HG02588 (cell line): ENCODE data around the gene CDH12.
"Not testable (repeated sequence)": the region's sequence is repeated elsewhere in the genome, so short reads cannot be mapped to it uniquely, and the experiment has no call there.

ENCODE experiments used
- ATAC-seq: cut with Tn5 transposase; IDR thresholded peaks from one replicate; pipeline ENCODE4 v1.9.1; 2021; ENCODE audit warnings: mild to moderate bottlenecking, moderate library complexity; ENCODE audit not compliant: unreplicated experiment

Gene CDH12

GRCh38 chr5:22852807-22853660 lies at the start of gene CDH12:
CDH12 (minus strand) TSS chr5:22853344.
- no peak for ATAC-seq

- no peak for ATAC-seq
These were observed 48.7 kb upstream of the CDH12 start for GRCh38 chr5:22901885-22902284.

DNA sequence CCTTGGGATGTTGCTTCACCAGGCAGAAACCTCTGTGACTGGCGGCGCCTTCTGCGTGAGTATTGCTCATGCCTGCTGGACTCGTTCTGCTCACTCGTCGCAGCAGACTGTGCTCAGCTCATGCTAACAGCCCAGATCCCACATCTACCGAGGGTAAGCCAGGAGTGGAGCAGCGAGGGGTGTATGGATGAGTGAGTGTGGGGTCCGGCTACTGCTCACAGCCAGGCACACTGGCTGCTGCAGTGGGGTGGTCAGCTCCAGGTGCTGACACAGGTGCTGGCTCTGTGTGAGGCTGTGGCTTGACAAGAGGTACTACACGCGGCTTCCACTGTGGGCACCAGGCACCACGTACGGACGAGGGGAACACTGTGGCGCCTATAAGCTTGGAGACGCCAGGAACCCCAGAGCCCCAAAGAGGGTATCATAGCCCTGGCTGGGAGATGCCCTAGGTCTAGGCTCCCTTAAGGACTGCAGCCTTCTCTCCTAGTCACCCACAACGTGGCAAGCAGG lies 47.7 kb upstream of the CDH12 start:
- no peak for ATAC-seq

GRCh38 chr5:22899341-22899740 lies 46.2 kb upstream of the CDH12 start:
- ATAC-seq, result no peak

- ATAC-seq, result no peak
These were observed 43.0 kb upstream of the CDH12 start for GRCh38 chr5:22896152-22896551.

DNA sequence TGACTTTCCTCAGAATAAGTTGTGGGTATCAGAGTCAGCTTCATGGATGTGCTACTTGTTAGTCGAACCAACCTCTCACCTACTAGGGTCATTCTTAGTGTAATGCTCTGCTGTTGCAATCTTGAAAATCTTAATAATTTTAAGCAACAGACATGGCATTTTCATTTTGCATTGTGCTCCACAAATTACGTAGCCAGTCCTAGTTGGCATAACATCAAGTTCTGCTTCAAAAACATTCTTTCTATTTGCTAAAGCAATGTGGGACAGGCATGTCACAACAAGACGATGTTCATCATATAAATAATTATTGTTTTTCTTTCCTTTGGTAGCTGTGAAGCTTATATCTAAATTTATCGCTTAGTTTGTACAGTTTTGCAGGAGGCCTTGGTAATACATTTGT lies 39.3 kb upstream of the CDH12 start:
- no peak for ATAC-seq

GRCh38 chr5:22889720-22890119 lies 36.6 kb upstream of the CDH12 start:
- no peak for ATAC-seq

GRCh38 chr5:22887566-22887965 lies 34.4 kb upstream of the CDH12 start:
- ATAC-seq, result no peak

DNA sequence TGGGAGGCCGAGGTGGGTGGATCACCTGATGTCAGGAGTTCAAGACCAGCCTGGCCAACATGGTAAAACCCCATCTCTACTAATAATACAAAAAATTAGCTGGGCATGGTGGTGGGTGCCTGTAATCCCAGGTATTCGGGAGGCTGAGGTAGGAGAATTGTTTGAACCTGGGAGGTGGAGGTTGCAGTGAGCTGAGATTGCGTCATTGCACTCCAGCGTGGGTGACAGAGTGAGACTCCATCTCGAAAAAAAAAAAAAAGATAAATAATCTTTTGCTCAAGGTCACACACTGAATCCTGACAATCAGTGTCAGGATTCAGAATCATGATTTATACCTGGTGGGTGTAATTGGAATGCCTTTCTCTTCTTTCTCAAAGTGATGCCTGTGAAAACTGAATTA lies 5.8 kb upstream of the CDH12 start:
- ATAC-seq, result not testable (repeated sequence)

DNA sequence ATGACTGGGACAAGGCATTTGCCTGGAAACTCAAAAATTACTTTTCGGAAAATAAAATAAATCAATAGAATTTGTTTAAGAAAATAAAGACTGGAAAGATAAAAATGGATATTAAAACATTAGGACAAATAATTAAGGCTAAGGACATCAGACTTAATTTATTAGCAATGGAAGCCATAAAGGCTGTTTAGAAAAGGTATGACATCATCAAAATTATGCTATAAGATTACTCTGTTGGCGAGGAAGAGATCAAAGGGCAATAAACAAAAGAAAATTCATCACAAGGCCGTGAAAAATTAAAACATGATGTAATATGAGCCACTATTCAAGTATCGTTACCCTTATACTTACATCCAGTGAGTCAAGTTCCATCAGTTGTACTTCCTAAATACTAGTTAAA lies 2.7 kb upstream of the CDH12 start:
- ATAC-seq, result no peak

DNA sequence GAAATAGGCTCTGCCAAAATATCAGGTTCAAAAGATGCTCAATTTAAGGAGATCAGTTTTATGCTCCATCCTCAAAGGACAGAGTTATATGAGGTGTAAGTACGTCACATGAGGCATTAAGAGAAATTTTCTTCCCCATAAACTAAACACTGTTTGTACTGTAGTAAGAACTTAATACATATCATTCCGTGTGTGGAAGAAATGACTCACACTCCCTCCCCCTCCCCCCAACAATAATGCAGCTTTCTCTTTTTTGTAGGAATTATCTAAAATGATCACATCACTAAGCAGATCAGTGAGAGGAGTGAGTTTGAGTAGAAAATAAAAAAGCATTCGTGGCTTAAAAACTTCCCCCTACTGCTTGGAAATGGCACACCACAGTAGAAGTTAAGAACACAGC lies 2.2 kb downstream of the CDH12 start:
- no peak for ATAC-seq

GRCh38 chr5:22846693-22847092 lies 6.5 kb downstream of the CDH12 start:
- no peak for ATAC-seq

- no peak for ATAC-seq
These were observed 8.5 kb downstream of the CDH12 start for GRCh38 chr5:22844636-22845035.

DNA sequence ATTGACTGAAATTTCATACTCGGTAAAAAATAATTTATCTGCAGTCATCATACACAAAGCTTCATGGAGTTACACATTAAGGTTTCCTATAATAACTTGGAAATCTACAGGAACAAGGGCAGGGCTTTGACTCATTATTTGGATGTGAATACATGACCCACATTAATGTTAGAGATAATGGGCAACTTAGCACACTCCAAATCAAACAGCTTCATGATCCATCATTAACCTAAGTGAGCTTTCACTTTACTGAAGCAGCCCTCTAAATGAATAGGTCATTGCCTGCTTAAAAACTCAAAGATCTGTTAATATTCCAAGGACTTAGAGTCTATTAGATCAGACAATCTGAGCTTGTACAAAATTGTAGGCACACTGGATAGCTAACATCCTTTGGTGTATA lies 9.0 kb downstream of the CDH12 start:
- ATAC-seq, result no peak

DNA sequence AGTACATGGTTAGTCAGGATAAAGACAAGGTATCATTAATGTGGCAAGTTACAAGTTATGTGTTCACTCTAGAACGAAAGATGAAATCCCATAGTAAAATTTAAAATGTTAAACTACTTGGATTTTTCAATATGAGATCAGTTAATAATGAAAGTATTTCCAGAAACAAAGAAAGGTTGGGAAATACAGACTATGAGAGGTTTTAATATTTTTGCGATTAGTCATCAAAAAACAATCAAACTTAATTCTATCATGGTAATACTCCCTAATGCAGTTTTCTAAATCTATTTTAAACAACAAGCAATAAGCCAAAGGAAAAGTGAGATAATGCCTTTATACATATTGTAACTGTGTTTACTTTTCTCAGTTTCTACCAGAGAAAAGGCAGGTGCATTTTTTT lies 10.6 kb downstream of the CDH12 start:
- no peak for ATAC-seq

GRCh38 chr5:22837803-22838202 lies 15.3 kb downstream of the CDH12 start:
- no peak for ATAC-seq

DNA sequence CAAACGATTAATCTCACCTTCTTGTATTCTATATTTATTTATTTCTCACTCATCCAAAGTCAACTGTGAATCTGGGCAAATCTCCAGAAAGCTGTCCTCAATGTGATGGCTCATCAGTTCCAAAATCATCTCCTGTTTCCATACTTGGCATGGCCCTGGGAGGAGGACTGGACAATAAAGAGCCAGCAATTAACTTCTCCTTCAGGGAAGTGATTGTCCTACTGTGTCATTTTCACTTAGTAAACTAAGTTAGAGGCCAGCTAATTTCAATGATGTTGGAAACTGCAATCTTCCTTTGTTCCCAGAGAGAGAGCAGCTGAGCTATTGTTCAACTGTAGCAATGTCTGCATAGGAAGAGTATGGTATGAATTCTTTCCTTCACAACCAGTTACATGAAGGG lies 17.5 kb downstream of the CDH12 start:
- no peak for ATAC-seq

DNA sequence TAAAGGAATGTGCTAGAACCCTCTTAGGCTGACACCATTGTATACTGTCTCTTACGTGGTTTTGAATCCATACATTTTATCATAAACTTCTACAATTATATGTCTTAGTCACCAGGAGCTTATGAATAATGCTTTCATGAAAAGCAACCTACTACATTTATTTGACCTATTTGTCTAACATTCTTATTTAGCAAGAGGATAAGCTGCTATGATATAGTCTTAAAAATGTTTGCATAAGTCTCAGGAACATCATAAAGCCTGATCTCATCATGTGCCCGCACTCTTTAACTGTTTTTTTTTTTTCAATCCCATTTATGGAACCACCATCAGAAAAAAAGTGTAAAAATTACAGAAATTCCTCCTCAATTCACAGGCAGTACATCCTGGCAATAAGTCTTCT lies 59.7 kb downstream of the CDH12 start:
- ATAC-seq, result no peak

DNA sequence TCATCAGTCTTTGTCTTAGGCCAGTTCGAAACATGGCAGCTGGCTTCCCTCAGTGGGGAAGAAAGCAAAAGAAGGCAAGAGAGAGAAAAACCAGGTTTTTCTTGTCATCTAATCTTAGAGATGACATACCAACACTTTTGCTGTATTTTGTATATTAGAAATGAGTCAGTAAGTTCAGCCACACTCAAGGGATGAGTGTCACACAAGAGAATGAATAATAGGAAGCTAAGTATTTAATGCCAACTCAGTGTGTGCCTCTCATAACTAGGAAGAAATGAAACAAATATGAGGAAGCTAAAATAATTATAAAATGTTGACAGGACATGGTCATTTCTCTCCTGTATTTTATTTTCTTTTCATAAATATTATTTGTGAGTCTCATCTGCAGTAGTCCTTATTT lies 65.3 kb downstream of the CDH12 start:
- no peak for ATAC-seq

DNA sequence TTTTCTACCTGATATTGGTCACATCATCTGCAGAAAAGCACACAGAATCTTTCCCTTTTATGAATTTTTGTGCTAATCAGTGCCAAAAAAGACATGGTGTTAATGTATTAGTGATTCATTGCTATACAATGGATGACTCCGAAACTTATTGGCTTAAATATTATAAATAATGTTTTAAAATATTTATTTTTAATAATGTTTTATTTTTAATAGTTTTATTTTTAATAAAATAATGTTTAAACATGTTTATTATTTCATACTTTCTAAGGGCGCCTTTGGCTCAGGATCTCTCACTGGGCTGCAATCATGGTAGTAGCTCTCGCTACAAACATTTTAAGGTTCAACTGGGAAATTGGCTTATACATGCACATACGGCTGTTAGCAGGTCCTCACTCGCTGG lies 65.7 kb downstream of the CDH12 start:
- ATAC-seq, result no peak

- ATAC-seq, result no peak
These were observed 72.4 kb downstream of the CDH12 start for GRCh38 chr5:22780756-22781155.

DNA sequence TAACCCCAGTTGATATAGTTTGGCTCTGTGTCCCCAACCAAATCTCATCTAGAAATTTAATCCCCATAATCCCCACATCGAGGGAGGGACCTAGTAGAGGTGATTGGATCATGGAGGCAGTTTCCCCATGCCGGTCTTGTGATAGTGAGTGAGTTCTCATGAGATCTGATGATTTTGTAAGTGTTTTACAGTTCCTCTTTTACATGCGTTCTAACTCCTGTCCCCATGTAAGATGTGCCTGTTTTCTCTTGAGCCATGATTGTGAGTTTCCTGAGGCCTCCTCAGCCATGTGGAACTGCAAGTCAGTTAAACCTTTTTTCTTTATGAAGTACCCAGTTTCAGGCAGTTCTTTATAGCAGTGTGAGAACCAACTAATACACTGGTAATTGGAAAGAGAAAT lies 73.6 kb downstream of the CDH12 start:
- no peak for ATAC-seq

- no peak for ATAC-seq
These were observed 76.9 kb downstream of the CDH12 start for GRCh38 chr5:22776285-22776684.
